AG10803 (cell line): ENCODE results near the gene TMPRSS5.

ENCODE experiments used
- DNase-seq: peaks from one replicate; pipeline ENCODE4 v3.0.0; 2010; ENCODE audit warnings: low read depth
- H3K4me3 ChIP-seq: 2 replicates; pipeline ENCODE4 v1.5.1; 2011; ENCODE audit warnings: mild to moderate bottlenecking, low read length, control low read depth
- CTCF ChIP-seq: conservative IDR thresholded peaks from 2 replicates; pipeline ENCODE4 v1.5.1; 2011; ENCODE audit warnings: mild to moderate bottlenecking, low read length, control low read depth, inconsistent platforms

TMPRSS5 gene

GRCh38 chr11:113644605-113645004 is 61.5 kb downstream of the TMPRSS5 start:
- no peak overlapping the region for H3K4me3 ChIP-seq
- no peak for DNase-seq
- no peak for TF ChIP-seq CTCF

- no peak overlapping the region for H3K4me3 ChIP-seq
- no peak for TF ChIP-seq CTCF
- DNase-seq, result no peak
Measured at GRCh38 chr11:113643701-113644100, 62.4 kb downstream of the TMPRSS5 start.

- no peak for TF ChIP-seq CTCF
- DNase-seq, result no peak
- H3K4me3 ChIP-seq, result no peak overlapping the region
Measured at GRCh38 chr11:113643006-113643585, 63.0 kb downstream of the TMPRSS5 start.

- TF ChIP-seq CTCF, result no peak
- no peak for DNase-seq
- no peak overlapping the region for H3K4me3 ChIP-seq
Measured at GRCh38 chr11:113642090-113642489, 64.0 kb downstream of the TMPRSS5 start.

GRCh38 chr11:113638376-113638775 is 67.7 kb downstream of the TMPRSS5 start:
- DNase-seq, result no peak
- no peak for TF ChIP-seq CTCF
- no peak overlapping the region for H3K4me3 ChIP-seq

- H3K4me3 ChIP-seq, result no peak overlapping the region
- no peak for TF ChIP-seq CTCF
- no peak for DNase-seq
Measured at GRCh38 chr11:113637636-113638035, 68.5 kb downstream of the TMPRSS5 start.
